CD4-positive, alpha-beta T cell treated with Interleukin-1 beta for 1 hour (primary cell): ENCODE data around the gene SNX32.

Experiments used
- DNase-seq, 2 donors: peaks; one replicate each; pipeline ENCODE4 v3.0.0-alpha.2; 2020 to 2022

The SNX32 gene

GRCh38 chr11:65869643-65870306 is 36.0 kb downstream of the SNX32 start:
- no peak for DNase-seq

- DNase-seq, result no peak
These were observed 36.5 kb downstream of the SNX32 start for GRCh38 chr11:65870307-65870658.

GRCh38 chr11:65870706-65871681 is 37.2 kb downstream of the SNX32 start:
- no peak for DNase-seq

- no peak for DNase-seq
These were observed 38.2 kb downstream of the SNX32 start for GRCh38 chr11:65871811-65872548.

DNA sequence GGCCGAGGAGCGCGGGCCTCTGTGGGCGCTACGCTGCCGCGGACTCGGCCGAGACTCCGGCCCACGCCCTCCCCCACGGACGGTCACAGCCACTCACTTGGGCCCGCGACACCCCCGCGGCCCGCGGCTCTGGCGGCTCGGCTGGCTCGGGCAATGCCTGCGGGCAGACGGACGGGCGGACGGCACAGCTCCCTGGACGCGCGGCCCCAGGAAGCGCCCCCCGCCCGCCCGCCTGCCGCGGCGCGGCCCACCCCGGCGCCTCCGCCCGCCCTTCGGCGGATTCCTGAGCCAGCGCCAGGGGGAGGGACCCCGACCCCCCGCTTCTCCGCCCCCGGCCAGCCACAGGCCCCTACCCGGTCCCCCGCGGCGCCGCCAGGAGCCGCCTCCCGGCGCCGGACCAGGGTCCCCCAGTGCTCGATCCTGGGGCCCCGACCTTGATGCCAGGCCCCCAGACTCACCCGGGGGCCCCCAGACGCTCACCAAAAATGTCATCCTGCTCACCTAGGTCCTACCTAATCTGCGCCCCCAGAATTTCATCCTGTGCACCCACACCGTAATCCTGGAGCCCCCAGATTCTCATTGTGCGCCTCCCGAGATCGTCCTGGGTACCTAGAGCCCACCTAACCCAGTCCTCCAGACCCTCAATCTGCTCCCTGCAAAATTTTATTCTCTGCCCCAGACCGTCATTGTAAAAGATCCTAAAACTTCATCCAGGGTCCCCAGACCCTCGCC is 39.0 kb downstream of the SNX32 start, which contains the start of gene EFEMP2:
Gene EFEMP2, minus strand, starts transcription at position 215 of the 732 bp plus-strand sequence. CDS start 446 bp downstream, outside the sequence.
- no peak for DNase-seq

- peak; percentile 95 to 97 for DNase-seq
These were observed 39.8 kb downstream of the SNX32 start for GRCh38 chr11:65873318-65874156.

- peak; percentile 52 to 61 for DNase-seq
These were observed 45.9 kb downstream of the SNX32 start, which contains the start of gene CTSW for GRCh38 chr11:65879617-65880016. Gene CTSW (plus strand): TSS chr11:65879837. CDS start chr11:65879855, 18 bp downstream.

- DNase-seq, result no peak
These were observed 46.3 kb downstream of the SNX32 start for GRCh38 chr11:65880027-65880426.

DNA sequence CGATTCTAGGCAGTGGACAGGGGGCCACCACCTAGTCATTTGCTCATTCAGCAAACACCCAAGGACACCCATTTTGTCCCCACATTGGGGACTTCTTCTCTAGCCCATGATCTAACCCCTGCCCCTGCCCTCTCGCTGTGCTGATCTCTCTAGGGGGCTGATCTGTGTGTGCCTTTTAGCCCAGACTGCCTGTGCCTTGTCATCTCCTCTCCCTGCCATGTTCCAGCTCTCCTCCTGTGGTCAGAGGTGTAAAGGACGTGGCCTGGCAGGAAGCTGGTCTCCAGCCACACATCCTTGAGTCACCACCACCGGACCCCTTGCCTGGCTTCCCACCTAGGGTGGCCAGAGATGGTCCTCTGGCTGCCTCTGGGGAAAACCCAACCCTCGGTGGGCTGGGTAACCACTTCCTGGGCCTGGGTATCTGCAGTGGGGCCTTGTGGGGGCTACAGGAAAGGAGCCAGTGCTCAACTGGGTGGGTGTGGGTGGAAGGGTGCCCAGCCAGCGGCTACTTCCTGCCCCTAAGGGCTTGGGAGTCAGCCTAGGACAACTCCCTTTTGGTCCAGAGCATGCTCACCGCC is 47.2 kb downstream of the SNX32 start:
- DNase-seq, result peak in 1 of 2 donors; percentile 35

GRCh38 chr11:65882120-65883057 is 48.6 kb downstream of the SNX32 start:
- DNase-seq, result no peak

- no peak for DNase-seq
These were observed 49.4 kb downstream of the SNX32 start for GRCh38 chr11:65883058-65883761.

DNA sequence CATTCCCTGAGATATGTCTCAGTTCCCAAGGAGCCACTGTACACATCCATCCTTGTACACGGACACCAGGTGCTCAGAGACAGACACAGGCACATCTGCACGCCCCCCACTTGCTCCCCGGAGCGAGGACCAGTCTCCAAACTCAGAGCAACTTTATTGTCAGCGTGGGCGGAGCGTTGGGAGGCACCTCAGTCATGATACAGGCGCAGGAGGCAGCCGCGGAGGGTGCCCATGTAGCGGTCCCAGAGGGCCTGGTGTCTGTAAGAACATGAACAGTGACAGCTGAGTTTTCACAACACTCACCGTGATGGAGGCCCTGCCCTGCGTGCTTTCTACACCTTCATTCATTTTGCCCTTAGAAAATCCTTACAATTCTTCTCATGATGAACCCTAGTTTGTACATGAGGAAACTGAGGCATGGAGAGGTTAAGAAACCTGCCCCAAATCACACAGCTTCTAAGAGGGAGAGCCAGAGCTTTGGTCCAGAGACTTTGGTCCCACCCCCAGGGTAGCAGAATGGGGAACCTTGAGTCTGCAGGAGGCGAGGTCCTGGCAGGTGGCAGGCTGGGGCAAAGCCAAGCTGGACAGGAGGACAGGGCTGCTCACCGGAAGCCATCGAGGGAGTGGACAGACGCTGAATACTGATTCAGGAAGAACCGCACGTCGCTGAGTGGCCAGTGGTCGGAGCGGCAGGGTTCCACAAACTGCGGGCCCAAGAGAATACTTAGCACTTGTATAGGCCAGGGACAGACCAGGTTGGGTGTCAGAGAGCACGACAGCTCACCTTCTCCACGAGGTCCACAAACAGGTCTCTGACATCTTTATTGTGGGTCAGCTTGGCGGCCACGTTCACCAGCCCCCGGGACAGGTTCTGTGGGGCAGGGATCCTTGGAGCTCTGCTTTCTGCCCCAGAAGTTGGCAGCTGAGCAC is 50.3 kb downstream of the SNX32 start:
- DNase-seq, result no peak

DNA sequence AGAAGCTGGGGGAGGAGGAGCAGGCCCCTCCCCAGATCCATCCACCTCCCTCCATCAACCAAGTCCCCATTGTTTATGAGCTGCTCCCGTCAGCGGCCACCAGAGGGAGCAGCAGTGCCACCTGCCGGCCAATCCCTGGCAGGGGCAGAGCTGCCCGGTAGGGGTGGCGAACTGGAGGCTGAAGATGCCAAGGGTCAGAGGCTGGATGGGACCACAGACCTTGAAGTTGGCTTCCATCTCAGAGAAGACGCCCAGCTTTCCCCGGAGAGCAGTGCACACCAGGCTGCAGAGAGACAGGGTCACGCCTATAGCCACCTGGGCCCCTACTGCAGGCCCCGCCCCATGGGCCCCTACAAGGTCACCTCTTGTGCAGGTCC is 50.9 kb downstream of the SNX32 start:
- DNase-seq, result peak; percentile 84 to 87

DNA sequence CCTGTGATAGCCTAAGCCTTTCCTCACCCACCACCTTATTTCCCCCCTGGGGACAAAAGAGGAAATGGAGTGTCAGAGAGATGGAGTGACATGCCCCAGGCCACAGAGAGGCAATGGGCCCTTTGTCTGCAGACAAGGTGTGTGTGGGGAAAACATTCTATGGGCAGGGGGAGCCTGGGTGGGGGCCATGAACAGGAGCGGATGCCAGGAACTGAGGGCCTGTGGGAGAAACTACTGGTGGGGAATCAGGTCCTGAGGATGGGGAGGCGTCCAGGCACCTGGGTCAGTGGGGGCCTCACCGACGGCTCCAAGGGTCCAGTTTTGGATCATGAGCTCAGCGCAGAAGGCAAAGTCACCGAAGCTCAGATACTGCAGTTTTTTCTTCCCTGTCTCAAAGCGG is 51.5 kb downstream of the SNX32 start:
- no peak for DNase-seq

DNA sequence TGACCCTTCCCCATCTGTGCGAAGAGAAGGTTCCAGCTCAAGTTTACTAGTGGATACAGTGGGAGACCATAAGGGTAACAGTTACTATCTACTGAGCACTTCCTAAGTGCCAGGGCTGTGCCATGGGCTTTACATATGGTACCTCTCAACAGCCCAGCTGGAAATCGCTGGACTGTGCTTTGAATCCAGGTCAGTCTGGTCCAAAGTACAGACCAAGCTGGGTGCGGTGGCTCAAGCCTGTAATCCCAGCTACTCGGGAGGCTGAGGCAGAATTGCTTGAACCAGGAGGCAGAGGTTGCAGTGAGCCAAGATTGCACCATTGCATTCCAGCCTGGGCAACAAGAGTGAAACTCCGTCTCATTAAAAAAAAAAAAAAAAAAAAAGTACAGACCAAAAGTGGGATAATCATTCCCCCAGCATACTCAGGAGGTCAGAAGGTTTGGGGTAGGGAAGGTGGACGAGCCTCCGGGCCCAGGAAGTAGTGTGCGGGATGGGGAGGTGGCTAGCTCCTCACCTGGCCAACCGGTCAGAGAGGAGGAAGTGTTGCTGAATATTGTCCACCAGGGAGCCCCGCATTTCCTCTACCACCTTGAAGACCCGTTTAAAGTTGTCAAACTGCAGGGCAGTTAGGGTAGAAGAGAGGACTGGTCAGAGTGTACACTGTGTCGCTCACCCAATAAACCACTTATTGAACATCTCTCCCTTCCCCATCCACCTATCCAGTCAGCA is 52.2 kb downstream of the SNX32 start:
- DNase-seq, result no peak

DNA sequence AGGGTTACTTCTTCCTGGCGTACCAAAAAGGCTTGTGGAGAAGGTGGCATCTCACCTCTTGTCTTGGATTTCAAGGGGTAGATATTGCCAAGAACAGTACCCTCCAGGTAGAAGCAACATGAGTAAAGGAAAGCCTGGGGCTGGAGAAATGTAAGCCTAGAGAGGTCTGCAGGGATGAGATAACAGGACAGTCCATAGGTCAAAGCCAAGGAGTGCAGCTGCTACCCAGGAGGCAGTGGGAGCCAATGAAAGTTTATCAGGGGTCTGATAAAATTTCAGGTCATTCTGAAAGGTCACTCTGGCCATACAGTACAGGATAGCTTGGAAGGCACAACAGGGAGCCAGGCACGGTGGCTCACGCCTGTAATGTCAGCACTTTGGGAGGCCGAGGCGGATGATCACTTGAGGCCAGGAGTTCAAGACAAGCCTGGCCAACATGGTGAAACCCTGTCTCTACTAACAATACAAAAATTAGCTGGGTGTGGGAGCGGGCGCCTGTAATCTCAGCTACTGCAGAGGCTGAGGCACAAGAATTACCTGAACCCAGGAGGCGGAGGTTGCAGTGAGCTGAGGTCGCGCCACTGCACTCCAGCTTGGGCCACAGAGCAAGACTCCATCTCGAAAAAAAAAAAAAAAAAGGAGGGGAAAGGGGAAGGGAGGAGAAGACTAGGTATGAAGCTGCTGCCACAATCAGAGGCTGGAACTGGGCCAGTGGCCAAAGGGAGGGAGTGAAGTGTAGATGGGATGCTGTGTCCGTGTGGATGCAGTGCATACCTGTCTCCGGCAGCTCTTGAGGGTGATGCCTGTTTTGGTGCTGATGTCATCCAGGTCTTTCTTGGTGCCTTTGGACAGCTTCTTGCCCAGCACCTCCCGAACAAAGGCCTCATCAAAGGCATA is 53.3 kb downstream of the SNX32 start:
- no peak for DNase-seq
